ENCODE data around the gene CENPQ. TPM values are rescaled to one million over a fixed set of nuclear protein-coding genes. Genes with fewer than 3 reads are reported as not detected.

CENPQ gene
- total and polyA plus RNA-seq, 2 experiments from 2014 or later, result 20.2 to 41.5 TPM

GRCh38 chr6:49506569-49507111 is 43.5 kb downstream of the CENPQ start:
- Mint-ChIP-seq H3K4me3 (no peak overlapping the region), H3K36me3 (ENCODE audit: low read depth) (peaks cover 2% of the 10 kb centered on the region; the same call in 1 of the 3 replicates), H3K9me3 (peaks cover 9% of the 10 kb centered on the region), H3K27me3 (ENCODE audit: insufficient read depth, low read depth, poor library complexity) (no peaks in the 10 kb centered on the region), H3K4me1 (no peaks in the 10 kb centered on the region; the same call in 1 of the 3 replicates), H3K27ac (no peak overlapping the region)
- Histone ChIP-seq H3K79me2 (replicated peaks; ENCODE audit: insufficient read depth) (no peaks in the 10 kb centered on the region), H3K4me2 (no peak overlapping the region), H3K27ac (ENCODE audit: low read depth) (no peak overlapping the region), H3K4me1 (ENCODE audit: insufficient read depth) (no peaks in the 10 kb centered on the region), H3K27me3 (ENCODE audit: insufficient read depth) (no peaks in the 10 kb centered on the region), H3K9me2 (ENCODE audit: insufficient read depth) (no peaks in the 10 kb centered on the region), H3K4me3 (no peak overlapping the region), H3F3A (replicated peaks; ENCODE audit: low read depth) (no peaks in the 10 kb centered on the region), H2AFZ (no peak overlapping the region), H4K20me1 (replicated peaks; ENCODE audit: insufficient read depth) (no peaks in the 10 kb centered on the region), H3K36me3 (ENCODE audit: insufficient read depth) (no peaks in the 10 kb centered on the region)
- ATAC-seq, result no peak
- no peak for DNase-seq (ENCODE audit: low spot score)
- TF ChIP-seq NANOG (IDR thresholded peaks at IDR 0.05; ENCODE audit: borderline replicate concordance) (no peak), POLR2AphosphoS5 (IDR thresholded peaks at IDR 0.05; ENCODE audit: low read depth) (no peak), STAT1 (IDR thresholded peaks at IDR 0.05; ENCODE audit: unreplicated experiment) (no peak), ZNF114 (CRISPR knock-in tag; IDR thresholded peaks at IDR 0.05) (no peak), EZH2phosphoT487 (IDR thresholded peaks at IDR 0.05; ENCODE audit: unreplicated experiment) (no peak), ETS1 (IDR thresholded peaks at IDR 0.05) (no peak)

- Histone ChIP-seq H3F3A (replicated peaks; ENCODE audit: low read depth) (no peaks in the 10 kb centered on the region), H3K36me3 (ENCODE audit: insufficient read depth) (no peaks in the 10 kb centered on the region), H3K4me2 (no peak overlapping the region), H3K9me2 (ENCODE audit: insufficient read depth) (no peaks in the 10 kb centered on the region), H3K27me3 (ENCODE audit: insufficient read depth) (no peaks in the 10 kb centered on the region), H2AFZ (no peak overlapping the region), H3K27ac (ENCODE audit: low read depth) (no peak overlapping the region), H3K4me1 (ENCODE audit: insufficient read depth) (peaks cover 4% of the 10 kb centered on the region), H3K79me2 (replicated peaks; ENCODE audit: insufficient read depth) (no peaks in the 10 kb centered on the region), H4K20me1 (replicated peaks; ENCODE audit: insufficient read depth) (no peaks in the 10 kb centered on the region), H3K4me3 (no peak overlapping the region)
- H3K9me3 Mint-ChIP-seq, result peaks cover 9% of the 10 kb centered on the region
- H3K4me1 Mint-ChIP-seq, result peaks cover 11% of the 10 kb centered on the region
- DNase-seq (ENCODE audit: low spot score) (no peak), ATAC-seq (no peak)
- H3K27me3 Mint-ChIP-seq (ENCODE audit: insufficient read depth, low read depth, poor library complexity), result no peaks in the 10 kb centered on the region
- peaks cover 2% of the 10 kb centered on the region; the same call in 1 of the 3 replicates for H3K36me3 Mint-ChIP-seq (ENCODE audit: low read depth)
- H3K4me3 Mint-ChIP-seq, result no peak overlapping the region
- TF ChIP-seq EZH2phosphoT487 (IDR thresholded peaks at IDR 0.05; ENCODE audit: unreplicated experiment) (no peak), ZNF331 (CRISPR knock-in tag; IDR thresholded peaks at IDR 0.05; ENCODE audit: low read depth) (no peak), REST (IDR thresholded peaks at IDR 0.05; ENCODE audit: unreplicated experiment) (no peak), NANOG (IDR thresholded peaks at IDR 0.05; ENCODE audit: borderline replicate concordance) (no peak), EZH2 (IDR thresholded peaks at IDR 0.05; ENCODE audit: low read depth, unreplicated experiment) (no peak), STAT1 (IDR thresholded peaks at IDR 0.05; ENCODE audit: unreplicated experiment) (no peak), ZNF114 (CRISPR knock-in tag; IDR thresholded peaks at IDR 0.05) (no peak), POLR2AphosphoS5 (IDR thresholded peaks at IDR 0.05; ENCODE audit: low read depth) (no peak), JUNB (IDR thresholded peaks at IDR 0.05; ENCODE audit: unreplicated experiment) (no peak), CREB1 (CRISPR knock-in tag; IDR thresholded peaks at IDR 0.05; ENCODE audit: low read depth) (no peak), CTCF (conservative IDR thresholded peaks at IDR 0.05; ENCODE audit: low read depth in 2 of 2) (no peak)
- H3K27ac Mint-ChIP-seq, result no peak overlapping the region
Observed at GRCh38 chr6:49509342-49509741, 46.2 kb downstream of the CENPQ start.
